OCI-LY7 (cell line): Measurements from ENCODE around the gene UTS2. TPM values are rescaled to one million over a fixed set of nuclear protein-coding genes. Genes with fewer than 3 reads are reported as not detected.

ENCODE experiments used
- BruUV-seq: library from RNA; stranded (reverse); fragments of 400-500 nt; replicated peaks from 2 replicates; lab custom pipeline; 2021; lab: Mats Ljungman, UMichigan
- CTCF ChIA-PET: fragments of 300-600 bp; sonication (Branson Sonifier 250); formaldehyde crosslinking; loops from one replicate; lab custom pipeline; 2022; ENCODE audit warnings: antibody characterized with exemption; ENCODE audit not compliant: unreplicated experiment; lab: Charles Lee
- POLR2A ChIA-PET: fragments of 300-600 bp; sonication (Branson Sonifier 250); formaldehyde crosslinking; loops from one replicate; lab custom pipeline; 2022; ENCODE audit warnings: antibody characterized with exemption; lab: Charles Lee
- DNase-seq: peaks from one replicate; pipeline ENCODE4 v3.0.0-alpha.2; 2015; ENCODE audit warnings: low spot score
- H2AFZ ChIP-seq: fragments of 200-600 bp; sonication (generic), shearing (Covaris generic); 2 replicates; pipeline ENCODE4 v1.6.1; 2014; ENCODE audit warnings: mild to moderate bottlenecking, antibody characterized with exemption, low read length, moderate library complexity
- H3K27ac ChIP-seq: fragments of 200-600 bp; sonication (generic); 2 replicates; pipeline ENCODE4 v1.5.1; 2014; ENCODE audit warnings: mixed run types, low read depth, mild to moderate bottlenecking, moderate library complexity, low read length, inconsistent platforms; ENCODE audit not compliant: poor library complexity, severe bottlenecking
- H3K36me3 ChIP-seq: fragments of 200-600 bp; sonication (generic); 2 replicates; pipeline ENCODE4 v1.6.1; 2014; ENCODE audit warnings: mild to moderate bottlenecking, antibody characterized with exemption, low read length, moderate library complexity, mixed read lengths; ENCODE audit not compliant: insufficient read depth
- H3K4me1 ChIP-seq: fragments of 200-600 bp; sonication (generic); 2 replicates; pipeline ENCODE4 v1.5.1; 2014; ENCODE audit warnings: mild to moderate bottlenecking, low read length; ENCODE audit not compliant: insufficient read depth, poor library complexity, severe bottlenecking
- H3K4me2 ChIP-seq: fragments of 200-600 bp; sonication (generic); 2 replicates; pipeline ENCODE4 v1.6.1; 2014; ENCODE audit warnings: mild to moderate bottlenecking, low read length
- H3K4me3 ChIP-seq: fragments of 200-600 bp; sonication (generic); 2 replicates; pipeline ENCODE4 v1.5.1; 2014; ENCODE audit warnings: mild to moderate bottlenecking, low read depth, low read length; ENCODE audit not compliant: poor library complexity, severe bottlenecking
- H3K79me2 ChIP-seq: fragments of 200-600 bp; sonication (generic); 2 replicates; pipeline ENCODE4 v1.6.1; 2016; ENCODE audit warnings: low read depth, mild to moderate bottlenecking, low read length, moderate library complexity, mixed read lengths; ENCODE audit not compliant: insufficient read depth
- H3K9me2 ChIP-seq: fragments of 200-600 bp; sonication (generic); 2 replicates; pipeline ENCODE4 v1.6.1; 2016; ENCODE audit warnings: mild to moderate bottlenecking, low read length, mixed read lengths; ENCODE audit not compliant: insufficient read depth
- H3K9me3 ChIP-seq: fragments of 200-600 bp; sonication (generic); 2 replicates; pipeline ENCODE4 v1.6.1; 2014; ENCODE audit warnings: mild to moderate bottlenecking, mixed run types, low read length, mixed read lengths
- H4K20me1 ChIP-seq: fragments of 200-600 bp; sonication (generic); 2 replicates; pipeline ENCODE4 v1.6.1; 2014; ENCODE audit warnings: mild to moderate bottlenecking, antibody characterized with exemption, low read length, moderate library complexity, mixed read lengths; ENCODE audit not compliant: insufficient read depth
- EZH2phosphoT487 ChIP-seq: fragments of 200-600 bp; sonication (generic); IDR thresholded peaks from 2 replicates; pipeline ENCODE4 v1.6.1; 2018; ENCODE audit warnings: low read depth, borderline replicate concordance, mild to moderate bottlenecking, mixed run types, antibody characterized with exemption, low read length, moderate library complexity, mixed read lengths
- intact Hi-C: fragments of 100-400 bp; cut with micrococcal nuclease; formaldehyde crosslinking; loops from one replicate; pipeline ENCODE4 v1.10.0; 2022; ENCODE audit not compliant: unreplicated experiment
- total RNA-seq, 2 experiments: library from RNA; depleted of rRNA in 1 of 2; stranded (reverse); fragments of >200 nt in 1 of 2; shearing (Covaris generic) in 1 of 2; gene quantifications; 2 replicates each; pipeline ENCODE4 v1.2.3, GENCODE V29; 2014 to 2022
- TF ChIP-seq, protein P1 (sequence below): fragments of 200-600 bp; sonication (generic); conservative IDR thresholded peaks from 2 replicates; pipeline ENCODE4 v1.5.1; 2014; ENCODE audit warnings: mild to moderate bottlenecking, antibody characterized with exemption, low read length, moderate library complexity, mixed read lengths

UTS2 gene
- total RNA-seq, 2 experiments from 2014 or later = not detected

DNA sequence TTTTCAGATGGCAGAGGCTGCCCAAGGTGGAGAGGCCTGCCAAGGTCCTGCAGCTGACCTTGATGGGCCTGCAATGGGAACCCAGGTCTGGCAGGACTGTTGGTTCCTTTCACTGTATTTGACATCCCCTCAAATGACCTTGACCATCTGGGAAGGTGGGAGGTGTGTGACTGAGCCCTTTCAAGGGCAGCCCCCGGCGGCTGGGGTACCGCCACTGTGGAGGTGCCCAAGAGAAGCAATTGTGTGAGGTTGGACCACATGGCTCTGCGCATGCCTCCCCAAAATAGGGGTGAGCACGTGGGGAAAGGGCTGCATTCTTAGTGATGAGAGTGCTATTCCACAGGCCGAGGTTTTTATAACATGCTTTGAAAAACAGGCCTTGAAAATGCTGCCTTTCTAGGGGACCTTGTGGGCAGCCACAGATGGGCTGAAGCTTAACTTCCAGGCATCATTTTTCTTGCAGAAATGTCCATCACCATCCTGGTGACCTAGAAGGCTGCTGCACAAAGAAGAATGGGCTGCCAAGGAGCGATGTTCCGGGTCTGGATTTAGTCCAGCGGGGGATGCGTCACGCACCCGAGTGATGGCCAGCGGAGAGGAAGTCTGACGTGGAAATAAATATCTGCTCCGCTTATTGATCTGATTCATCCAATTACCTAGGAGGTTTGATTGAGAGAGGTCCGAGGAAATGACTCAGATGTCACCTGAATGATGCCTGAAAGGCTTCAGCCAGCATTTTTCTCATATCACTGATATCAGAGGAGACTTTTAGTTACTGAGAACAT, 16.5 kb upstream of the UTS2 start:
- no TSS peak for BruUV-seq
- H3K4me3 ChIP-seq = no peak overlapping the region
- no peak for DNase-seq
- no peak overlapping the region for H3K4me2 ChIP-seq
- no peak overlapping the region for H3K27ac ChIP-seq
- CTCF ChIA-PET = no interaction called here
- no peak overlapping the region for H2AFZ ChIP-seq
- H3K4me1 ChIP-seq = no peaks in the 10 kb centered on the region
- no peaks in the 10 kb centered on the region for H3K9me3 ChIP-seq
- TF ChIP-seq, protein P1, sequence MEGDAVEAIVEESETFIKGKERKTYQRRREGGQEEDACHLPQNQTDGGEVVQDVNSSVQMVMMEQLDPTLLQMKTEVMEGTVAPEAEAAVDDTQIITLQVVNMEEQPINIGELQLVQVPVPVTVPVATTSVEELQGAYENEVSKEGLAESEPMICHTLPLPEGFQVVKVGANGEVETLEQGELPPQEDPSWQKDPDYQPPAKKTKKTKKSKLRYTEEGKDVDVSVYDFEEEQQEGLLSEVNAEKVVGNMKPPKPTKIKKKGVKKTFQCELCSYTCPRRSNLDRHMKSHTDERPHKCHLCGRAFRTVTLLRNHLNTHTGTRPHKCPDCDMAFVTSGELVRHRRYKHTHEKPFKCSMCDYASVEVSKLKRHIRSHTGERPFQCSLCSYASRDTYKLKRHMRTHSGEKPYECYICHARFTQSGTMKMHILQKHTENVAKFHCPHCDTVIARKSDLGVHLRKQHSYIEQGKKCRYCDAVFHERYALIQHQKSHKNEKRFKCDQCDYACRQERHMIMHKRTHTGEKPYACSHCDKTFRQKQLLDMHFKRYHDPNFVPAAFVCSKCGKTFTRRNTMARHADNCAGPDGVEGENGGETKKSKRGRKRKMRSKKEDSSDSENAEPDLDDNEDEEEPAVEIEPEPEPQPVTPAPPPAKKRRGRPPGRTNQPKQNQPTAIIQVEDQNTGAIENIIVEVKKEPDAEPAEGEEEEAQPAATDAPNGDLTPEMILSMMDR = no peak
- no peak for TF ChIP-seq EZH2phosphoT487
- no peaks in the 10 kb centered on the region for H3K36me3 ChIP-seq
- POLR2A ChIA-PET = no interaction called here
- intact Hi-C loops = no loop called here
- H4K20me1 ChIP-seq = no peaks in the 10 kb centered on the region
- H3K79me2 ChIP-seq = no peaks in the 10 kb centered on the region
- H3K9me2 ChIP-seq = no peaks in the 10 kb centered on the region

DNA sequence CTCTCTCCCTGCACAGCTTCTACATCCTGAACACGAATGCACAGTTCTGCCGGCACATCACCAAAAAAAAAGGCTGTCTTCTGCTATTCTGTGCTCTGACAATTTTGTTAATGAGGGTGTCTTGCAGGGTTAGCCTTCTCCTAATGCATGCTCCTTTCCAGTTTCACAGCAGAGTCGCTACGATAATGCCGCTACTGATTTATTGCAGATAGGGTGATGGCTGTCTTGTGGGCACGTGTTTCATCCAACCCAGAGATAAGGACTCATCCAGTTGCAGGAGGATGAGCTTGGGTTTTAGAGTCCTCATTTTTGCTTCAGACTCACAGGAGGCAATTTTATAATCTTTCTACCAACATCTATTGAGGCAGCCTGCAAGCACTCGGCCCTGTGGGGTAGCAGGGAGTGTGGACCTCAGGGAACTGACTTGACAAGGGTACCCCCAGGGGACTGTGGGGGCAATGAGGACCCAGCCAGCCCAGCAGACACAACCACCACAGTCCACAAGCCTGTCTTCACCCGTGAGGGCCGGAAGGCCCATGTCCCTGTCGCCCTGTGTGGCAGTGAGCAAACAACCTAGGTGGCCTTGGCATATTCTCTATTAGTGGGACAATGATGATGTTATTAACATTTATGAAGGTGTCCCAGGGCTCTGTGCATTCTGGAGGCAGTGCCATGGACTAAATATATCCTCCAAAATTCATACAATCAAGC, 15.4 kb upstream of the UTS2 start:
- CTCF ChIA-PET = no interaction called here
- TF ChIP-seq, protein P1 = no peak
- TF ChIP-seq EZH2phosphoT487 = no peak
- Histone ChIP-seq H3K9me3 (no peaks in the 10 kb centered on the region), H3K4me1 (no peaks in the 10 kb centered on the region), H3K9me2 (no peaks in the 10 kb centered on the region), H3K4me3 (no peak overlapping the region), H3K4me2 (no peak overlapping the region), H3K27ac (no peak overlapping the region), H4K20me1 (no peaks in the 10 kb centered on the region), H2AFZ (no peak overlapping the region), H3K79me2 (no peaks in the 10 kb centered on the region), H3K36me3 (no peaks in the 10 kb centered on the region)
- intact Hi-C loops = no loop called here
- BruUV-seq = no TSS peak
- POLR2A ChIA-PET = interaction anchor here (1.3 kb wide), 1 partner anchor 10 kb away, joined by 3 read pairs; no protein-coding TSS in a partner anchor
- DNase-seq = no peak

DNA sequence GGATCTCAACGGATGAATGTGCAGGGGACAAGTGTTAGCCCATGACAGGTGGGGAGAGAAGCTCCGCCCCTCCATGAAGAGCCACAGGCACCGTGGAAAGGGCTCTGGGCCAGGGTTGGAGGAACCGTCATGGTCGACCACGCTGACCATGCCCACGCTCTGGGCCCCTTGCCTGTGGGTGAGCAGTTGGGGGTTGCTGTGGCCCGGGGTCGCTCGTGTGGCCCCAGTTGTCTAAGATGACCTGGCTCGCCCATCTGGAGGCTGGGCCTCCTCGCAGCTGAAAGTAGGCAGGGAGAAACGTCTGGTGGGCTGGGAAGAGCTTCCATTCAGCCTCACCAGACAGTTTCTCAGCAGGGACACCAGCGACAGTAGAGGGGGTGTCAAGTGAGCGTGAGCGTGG, 13.1 kb upstream of the UTS2 start:
- CTCF ChIA-PET = no interaction called here
- POLR2A ChIA-PET = no interaction called here

More for the DNA sequence above, 13.1 kb upstream of the UTS2 start:
- no peaks in the 10 kb centered on the region for H3K9me3 ChIP-seq
- intact Hi-C loops = no loop called here
- H2AFZ ChIP-seq = no peak overlapping the region
- H3K27ac ChIP-seq = no peak overlapping the region
- no TSS peak for BruUV-seq
- H3K4me3 ChIP-seq = no peak overlapping the region
- H3K36me3 ChIP-seq = no peaks in the 10 kb centered on the region
- no peak overlapping the region for H3K4me2 ChIP-seq
- no peak for DNase-seq
- H3K79me2 ChIP-seq = no peaks in the 10 kb centered on the region
- no peaks in the 10 kb centered on the region for H3K9me2 ChIP-seq
- no peaks in the 10 kb centered on the region for H3K4me1 ChIP-seq
- H4K20me1 ChIP-seq = no peaks in the 10 kb centered on the region
- TF ChIP-seq, protein P1 = no peak
- TF ChIP-seq EZH2phosphoT487 = no peak
